Measurements from ENCODE around the gene SYNPO2L. TPM values are rescaled to one million over a fixed set of nuclear protein-coding genes. Genes with fewer than 3 reads are reported as not detected.
A peak's percentile ranks its signal among the peaks of the same experiment; 100 is the strongest.
"Not testable (repeated sequence)": the region's sequence is repeated elsewhere in the genome, so short reads cannot be mapped to it uniquely, and the experiment has no call there.

Gene SYNPO2L
- polyA plus RNA-seq, 3 donors from 2014 or later, result not detected

- peak overlapping the region in 1 of 6 donors; percentile 38 for H3K27ac Mint-ChIP-seq
- not testable (repeated sequence) for H3K9me3 Mint-ChIP-seq; H3K36me3 Mint-ChIP-seq; H3K27me3 Mint-ChIP-seq (ENCODE audit: low read depth in 3 of 3); H3K4me1 Mint-ChIP-seq; DNase-seq; H3K4me3 Mint-ChIP-seq
These were observed 6.9 kb upstream of the SYNPO2L start for GRCh38 chr10:73662705-73663104.

- no peak for DNase-seq
- H3K36me3 Mint-ChIP-seq, result no peaks in the 10 kb centered on the region
- no peaks in the 10 kb centered on the region for H3K27me3 Mint-ChIP-seq (ENCODE audit: low read depth in 3 of 3)
- no peaks in the 10 kb centered on the region for H3K4me1 Mint-ChIP-seq
- no peaks in the 10 kb centered on the region for H3K9me3 Mint-ChIP-seq
- no peak overlapping the region for H3K4me3 Mint-ChIP-seq
- no peak overlapping the region for H3K27ac Mint-ChIP-seq
These were observed 406 bp downstream of the SYNPO2L start for GRCh38 chr10:73655257-73655989.

- no peak for DNase-seq
- H3K4me3 Mint-ChIP-seq, result no peak overlapping the region
- H3K27me3 Mint-ChIP-seq (ENCODE audit: low read depth in 3 of 3), result no peaks in the 10 kb centered on the region
- H3K4me1 Mint-ChIP-seq, result peaks cover 0 to under 1% of the 10 kb centered on the region in 2 donors
- H3K36me3 Mint-ChIP-seq, result no peaks in the 10 kb centered on the region
- no peaks in the 10 kb centered on the region for H3K9me3 Mint-ChIP-seq
- H3K27ac Mint-ChIP-seq, result no peak overlapping the region
These were observed 2.1 kb downstream of the SYNPO2L start for GRCh38 chr10:73653701-73654100.

- no peaks in the 10 kb centered on the region for H3K27me3 Mint-ChIP-seq (ENCODE audit: low read depth in 3 of 3)
- no peaks in the 10 kb centered on the region for H3K9me3 Mint-ChIP-seq
- no peak overlapping the region for H3K4me3 Mint-ChIP-seq
- DNase-seq, result no peak
- no peaks in the 10 kb centered on the region for H3K36me3 Mint-ChIP-seq
- H3K27ac Mint-ChIP-seq, result no peak overlapping the region
- peaks cover 0 to 4% of the 10 kb centered on the region in 2 donors for H3K4me1 Mint-ChIP-seq
These were observed 2.6 kb downstream of the SYNPO2L start for GRCh38 chr10:73653195-73653594.

GRCh38 chr10:73650537-73651331, 5.1 kb downstream of the SYNPO2L start:
- Mint-ChIP-seq H3K4me3 (no peak overlapping the region), H3K36me3 (no peaks in the 10 kb centered on the region), H3K27me3 (ENCODE audit: low read depth in 3 of 3) (peaks cover 0 to 2% (median 0%) of the 10 kb centered on the region in 3 donors), H3K27ac (no peak overlapping the region), H3K9me3 (no peaks in the 10 kb centered on the region), H3K4me1 (peaks cover 0 to 4% of the 10 kb centered on the region in 2 donors)
- no peak for DNase-seq

GRCh38 chr10:73649876-73650536, 5.8 kb downstream of the SYNPO2L start:
- Mint-ChIP-seq H3K27me3 (ENCODE audit: low read depth in 3 of 3) (peaks cover 0 to 4% (median 0%) of the 10 kb centered on the region in 3 donors), H3K4me1 (peaks cover 0 to 4% of the 10 kb centered on the region in 2 donors), H3K9me3 (no peaks in the 10 kb centered on the region), H3K27ac (no peak overlapping the region), H3K36me3 (no peaks in the 10 kb centered on the region), H3K4me3 (no peak overlapping the region)
- DNase-seq, result no peak

GRCh38 chr10:73648975-73649829, 6.6 kb downstream of the SYNPO2L start:
- Mint-ChIP-seq H3K4me3 (peak overlapping the region; percentile 0 to 55 (median 34)), H3K27ac (no peak overlapping the region), H3K9me3 (no peaks in the 10 kb centered on the region), H3K4me1 (peaks cover 0 to 6% of the 10 kb centered on the region in 2 donors), H3K27me3 (ENCODE audit: low read depth in 3 of 3) (peaks cover 0 to 4% (median 0%) of the 10 kb centered on the region in 3 donors), H3K36me3 (no peaks in the 10 kb centered on the region)
- no peak for DNase-seq

GRCh38 chr10:73647875-73648651, 7.8 kb downstream of the SYNPO2L start:
- Mint-ChIP-seq H3K9me3 (no peaks in the 10 kb centered on the region), H3K27me3 (ENCODE audit: low read depth in 3 of 3) (peaks cover 0 to 6% (median 2%) of the 10 kb centered on the region in 3 donors), H3K4me3 (peak overlapping the region; percentile 59 to 83 (median 74)), H3K27ac (peak overlapping the region in 2 of 6 donors; percentile 17 to 30), H3K4me1 (peaks cover 0 to 11% of the 10 kb centered on the region in 2 donors), H3K36me3 (no peaks in the 10 kb centered on the region)
- no peak for DNase-seq

- Mint-ChIP-seq H3K4me1 (peaks cover 0 to 11% of the 10 kb centered on the region in 2 donors), H3K36me3 (no peaks in the 10 kb centered on the region), H3K9me3 (no peaks in the 10 kb centered on the region), H3K27ac (peak overlapping the region in 2 of 6 donors; percentile 17 to 30), H3K4me3 (peak overlapping the region; percentile 59 to 83 (median 74)), H3K27me3 (ENCODE audit: low read depth in 3 of 3) (peaks cover 0 to 6% (median 2%) of the 10 kb centered on the region in 3 donors)
- peak; percentile 15 to 31 (median 23) for DNase-seq
These were observed 8.5 kb downstream of the SYNPO2L start for GRCh38 chr10:73647211-73647874.

GRCh38 chr10:73646598-73647041, 9.2 kb downstream of the SYNPO2L start:
- peak overlapping the region in 3 of 6 donors; percentile 1 to 73 (median 30) for H3K27ac Mint-ChIP-seq
- peaks cover 0 to 11% of the 10 kb centered on the region in 2 donors for H3K4me1 Mint-ChIP-seq
- no peaks in the 10 kb centered on the region for H3K36me3 Mint-ChIP-seq
- peak overlapping the region; percentile 47 to 74 (median 67) for H3K4me3 Mint-ChIP-seq
- no peaks in the 10 kb centered on the region for H3K9me3 Mint-ChIP-seq
- no peak for DNase-seq
- peaks cover 0 to 7% (median 2%) of the 10 kb centered on the region in 3 donors for H3K27me3 Mint-ChIP-seq (ENCODE audit: low read depth in 3 of 3)

GRCh38 chr10:73645251-73645650, 10.6 kb downstream of the SYNPO2L start:
- Mint-ChIP-seq H3K4me1 (peaks cover 0 to 11% of the 10 kb centered on the region in 2 donors), H3K36me3 (no peaks in the 10 kb centered on the region), H3K4me3 (no peak overlapping the region), H3K27me3 (ENCODE audit: low read depth in 3 of 3) (peaks cover 0 to 19% (median 2%) of the 10 kb centered on the region in 3 donors), H3K27ac (peak overlapping the region in 1 of 6 donors; percentile 12), H3K9me3 (no peaks in the 10 kb centered on the region)
- no peak for DNase-seq

- Mint-ChIP-seq H3K36me3 (no peaks in the 10 kb centered on the region), H3K4me3 (no peak overlapping the region), H3K4me1 (peaks cover 0 to 11% of the 10 kb centered on the region in 2 donors), H3K27ac (no peak overlapping the region), H3K9me3 (no peaks in the 10 kb centered on the region), H3K27me3 (ENCODE audit: low read depth in 3 of 3) (peaks cover 0 to 19% (median 2%) of the 10 kb centered on the region in 3 donors)
- DNase-seq, result no peak
These were observed 11.1 kb downstream of the SYNPO2L start for GRCh38 chr10:73644767-73645166.

All from immature natural killer cell (primary cell).